HepG2 (cell line): ENCODE results near the gene BDH2. TPM values are rescaled to one million over a fixed set of nuclear protein-coding genes. Genes with fewer than 3 reads are reported as not detected.

Experiments used
- ATAC-seq: fragments of 200-7000 bp; cut with Tn5 transposase; 3 replicates; pipeline ENCODE4 v1.9.1; 2020; ENCODE audit warnings: mild to moderate bottlenecking, moderate library complexity
- BruUV-seq: library from RNA; stranded (reverse); fragments of 400-500 nt; replicated peaks from 2 replicates; lab custom pipeline; 2021; lab: Mats Ljungman, UMichigan
- CTCF ChIA-PET: fragments of 300-600 bp; formaldehyde crosslinking; extraction: SDS; loops from one replicate; lab custom pipeline; 2021; ENCODE audit warnings: low total read pairs, inconsistent platforms, low intra/inter-chr PET ratio; lab: Yijun Ruan, JAX
- POLR2A ChIA-PET: fragments of 350-600 bp; sonication (Branson Sonifier 250); formaldehyde crosslinking; loops from one replicate; lab custom pipeline; 2020; ENCODE audit warnings: antibody characterized with exemption, inconsistent platforms; lab: Yijun Ruan, JAX
- DNase-seq: peaks from one replicate; pipeline ENCODE4 v3.0.0-alpha.2; 2015; ENCODE audit warnings: low spot score
- FAIRE-seq: peaks from 3 replicates; lab custom pipeline; 2011; peaks lifted over from hg19 to GRCh38; lab: Jason Lieb, UNC
- H2AFZ ChIP-seq: one replicate; pipeline ENCODE4 v1.6.1; 2011; ENCODE audit warnings: low read length, inconsistent platforms
- H3K27ac ChIP-seq: fragments of 300-600 bp; 3 replicates; pipeline ENCODE4 v1.8.0; 2011; ENCODE audit warnings: mixed run types, mild to moderate bottlenecking, mixed read lengths, low read length, inconsistent platforms; ENCODE audit not compliant: insufficient read depth; ENCODE audit errors: extremely low read length
- H3K27me3 ChIP-seq, 2 experiments: fragments of 200-600 bp in 1 of 2; 2 replicates in 1 of 2; 3 replicates in 1 of 2; pipeline versions ENCODE4 v1.6.0 to v1.8.0; 2011; ENCODE audit warnings: low read length in 2 of 2, mild to moderate bottlenecking in 2 of 2, moderate library complexity in 2 of 2, inconsistent platforms in 1 of 2; ENCODE audit not compliant: insufficient read depth in 2 of 2, control insufficient read depth in 1 of 2
- H3K36me3 ChIP-seq, 2 experiments: fragments of 200-600 bp in 1 of 2; replicated peaks in 1 of 2; 2 replicates in 1 of 2; 3 replicates in 1 of 2; pipeline versions ENCODE4 v1.5.1 to v1.8.0; 2011; ENCODE audit warnings: low read length in 2 of 2, inconsistent platforms in 1 of 2; ENCODE audit not compliant: insufficient read depth in 2 of 2, control insufficient read depth in 1 of 2
- H3K4me1 ChIP-seq: 2 replicates; pipeline ENCODE4 v1.5.1; 2012; ENCODE audit warnings: low read length, inconsistent platforms; ENCODE audit not compliant: insufficient read depth
- H3K4me2 ChIP-seq: 2 replicates; pipeline ENCODE4 v1.6.0; 2011; ENCODE audit warnings: low read depth, low read length, inconsistent platforms
- H3K4me3 ChIP-seq, 3 experiments: fragments of 200-600 bp in 1 of 3; sonication (generic), shearing (Covaris generic) in 1 of 3; replicated peaks in 1 of 3; 2 replicates each; pipeline ENCODE4 v1.5.1; 2011 to 2016; ENCODE audit warnings: low read length in 3 of 3, inconsistent platforms in 2 of 3, low read depth in 2 of 3, mild to moderate bottlenecking in 2 of 3, control low read depth in 1 of 3, mixed read lengths in 1 of 3; ENCODE audit not compliant: insufficient read depth in 1 of 3
- H3K79me2 ChIP-seq: one replicate; pipeline ENCODE4 v1.6.1; 2011; ENCODE audit warnings: low read length, inconsistent platforms; ENCODE audit not compliant: insufficient read depth
- H3K9ac ChIP-seq: 2 replicates; pipeline ENCODE4 v1.6.0; 2011; ENCODE audit warnings: mild to moderate bottlenecking, low read depth, low read length, inconsistent platforms; ENCODE audit not compliant: insufficient read depth
- H3K9me3 ChIP-seq: 2 replicates; pipeline ENCODE4 v1.5.1; 2012; ENCODE audit warnings: mild to moderate bottlenecking, low read length
- H4K20me1 ChIP-seq: 2 replicates; pipeline ENCODE4 v1.6.0; 2011; ENCODE audit warnings: inconsistent platforms, mild to moderate bottlenecking, low read length, moderate library complexity; ENCODE audit not compliant: insufficient read depth
- ADNP ChIP-seq: sonication (generic); formaldehyde crosslinking; IDR thresholded peaks from 2 replicates; pipeline ENCODE4 v1.4.0; 2020; ENCODE audit warnings: missing genetic modification reagents
- ATF1 ChIP-seq: IDR thresholded peaks from 2 replicates; pipeline ENCODE4 v1.6.1; 2016; ENCODE audit warnings: mild to moderate bottlenecking, control low read depth
- CREM ChIP-seq, 2 experiments: sonication (generic) in 1 of 2; formaldehyde crosslinking in 1 of 2; IDR thresholded peaks; 2 replicates each; pipeline versions ENCODE4 v1.4.0 to v1.6.1; 2016 to 2020; ENCODE audit warnings: antibody characterized with exemption in 1 of 2, mild to moderate bottlenecking in 1 of 2, missing genetic modification reagents in 1 of 2
- MXI1 ChIP-seq: IDR thresholded peaks from 3 replicates; pipeline ENCODE4 v1.6.1; 2012; ENCODE audit warnings: low read depth, low read length, inconsistent platforms, borderline replicate concordance
- PRMT3 ChIP-seq: sonication (generic); formaldehyde crosslinking; IDR thresholded peaks from 2 replicates; pipeline ENCODE4 v1.8.1; 2022; ENCODE audit warnings: low read depth, mild to moderate bottlenecking, moderate library complexity, missing genetic modification reagents, borderline replicate concordance
- PRPF4 ChIP-seq: fragments of 200-400 bp; formaldehyde crosslinking; IDR thresholded peaks from 2 replicates; pipeline ENCODE4 v1.6.1; 2016; ENCODE audit warnings: low read length, low read depth; ENCODE audit not compliant: poor library complexity, severe bottlenecking
- SP1 ChIP-seq, 2 experiments: fragments of 450-650 bp in 1 of 2; sonication (generic) in 1 of 2; formaldehyde crosslinking in 1 of 2; IDR thresholded peaks; 2 replicates each; pipeline versions ENCODE4 v1.4.0 to v1.6.1; 2016 to 2020; ENCODE audit warnings: missing genetic modification reagents in 1 of 2
- TFAP4 ChIP-seq: sonication (generic); IDR thresholded peaks from 2 replicates; pipeline ENCODE4 v1.6.1; 2016; ENCODE audit warnings: low read depth, borderline replicate concordance
- TGIF2 ChIP-seq: IDR thresholded peaks from 2 replicates; pipeline ENCODE4 v1.6.1; 2016; ENCODE audit warnings: control low read depth, missing compliant biosample characterization
- ZEB1 ChIP-seq: IDR thresholded peaks from 2 replicates; pipeline ENCODE4 v1.6.1; 2012; ENCODE audit warnings: mild to moderate bottlenecking, low read depth, inconsistent platforms; ENCODE audit not compliant: insufficient replicate concordance
- ZNF121 ChIP-seq: sonication (generic); formaldehyde crosslinking; IDR thresholded peaks from 2 replicates; pipeline ENCODE4 v1.5.0; 2020; ENCODE audit warnings: mild to moderate bottlenecking, missing genetic modification reagents
- ZNF124 ChIP-seq: sonication (generic); formaldehyde crosslinking; IDR thresholded peaks from 2 replicates; pipeline ENCODE4 v1.4.0; 2020; ENCODE audit warnings: missing genetic modification reagents
- ZNF136 ChIP-seq: sonication (generic); formaldehyde crosslinking; IDR thresholded peaks from 2 replicates; pipeline ENCODE4 v1.8.1; 2022; ENCODE audit warnings: low read depth, mild to moderate bottlenecking, moderate library complexity, missing genetic modification reagents
- ZNF354B ChIP-seq: sonication (generic); formaldehyde crosslinking; IDR thresholded peaks from 2 replicates; pipeline ENCODE4 v1.8.0; 2022; ENCODE audit warnings: mild to moderate bottlenecking, missing genetic modification reagents
- WGBS: methylation state at CpG from one replicate; pipeline ENCODE4 v1.1.6; 2017; ENCODE audit warnings: low lambda C conversion rate; 5-methylcytosine and 5-hydroxymethylcytosine counted together
- in situ Hi-C: cut with HindIII; loops from 2 replicates; pipeline ENCODE4 v1.10.0; 2017; ENCODE audit warnings: low pct_unique_long_range_greater_than_20kb; ENCODE audit not compliant: extremely low pct_ligation_motif_present
- intact Hi-C: fragments of 100-400 bp; cut with micrococcal nuclease; formaldehyde crosslinking; loops from one replicate; pipeline ENCODE4 v1.10.0; 2022; ENCODE audit not compliant: unreplicated experiment
- polyA plus RNA-seq, 8 experiments: library from polyadenylated mRNA; depleted of rRNA in 3 of 8; stranded (reverse) in 7 of 8; unstranded in 1 of 8; fragments of >200 nt; fragmentation: Illumina TruSeq in 4 of 8; extraction: Trizol in 4 of 8; gene quantifications; 2 replicates each; pipeline versions ENCODE4 v1.2.1 to v1.2.3, GENCODE V29; 2011 to 2016; ENCODE audit warnings: low read depth in 4 of 8, missing spikeins in 1 of 8, mixed read lengths in 1 of 8; ENCODE audit not compliant: insufficient read depth in 1 of 8
- total RNA-seq, 5 experiments: library from RNA; depleted of rRNA; stranded (reverse); fragments of >200 nt; fragmentation: Illumina TruSeq; extraction: Trizol; gene quantifications; 2 replicates each; pipeline ENCODE4 v1.2.3, GENCODE V29; 2016; ENCODE audit warnings: low read depth in 1 of 5
- TF ChIP-seq, protein P1 (sequence below): sonication (generic); formaldehyde crosslinking; IDR thresholded peaks from 2 replicates; pipeline ENCODE4 v1.4.0; 2020; ENCODE audit warnings: missing genetic modification reagents, borderline replicate concordance
- TF ChIP-seq, protein P2 (sequence below): sonication (generic); formaldehyde crosslinking; IDR thresholded peaks from 2 replicates; pipeline ENCODE4 v1.5.0; 2020; ENCODE audit warnings: missing genetic modification reagents

Gene BDH2
- total and polyA plus RNA-seq, 2 of the 13 experiments (the other 11 are each of a cell fraction or from before 2014, with no cell fraction given): 34.8 to 46.2 TPM

- TF ChIP-seq, protein P1, sequence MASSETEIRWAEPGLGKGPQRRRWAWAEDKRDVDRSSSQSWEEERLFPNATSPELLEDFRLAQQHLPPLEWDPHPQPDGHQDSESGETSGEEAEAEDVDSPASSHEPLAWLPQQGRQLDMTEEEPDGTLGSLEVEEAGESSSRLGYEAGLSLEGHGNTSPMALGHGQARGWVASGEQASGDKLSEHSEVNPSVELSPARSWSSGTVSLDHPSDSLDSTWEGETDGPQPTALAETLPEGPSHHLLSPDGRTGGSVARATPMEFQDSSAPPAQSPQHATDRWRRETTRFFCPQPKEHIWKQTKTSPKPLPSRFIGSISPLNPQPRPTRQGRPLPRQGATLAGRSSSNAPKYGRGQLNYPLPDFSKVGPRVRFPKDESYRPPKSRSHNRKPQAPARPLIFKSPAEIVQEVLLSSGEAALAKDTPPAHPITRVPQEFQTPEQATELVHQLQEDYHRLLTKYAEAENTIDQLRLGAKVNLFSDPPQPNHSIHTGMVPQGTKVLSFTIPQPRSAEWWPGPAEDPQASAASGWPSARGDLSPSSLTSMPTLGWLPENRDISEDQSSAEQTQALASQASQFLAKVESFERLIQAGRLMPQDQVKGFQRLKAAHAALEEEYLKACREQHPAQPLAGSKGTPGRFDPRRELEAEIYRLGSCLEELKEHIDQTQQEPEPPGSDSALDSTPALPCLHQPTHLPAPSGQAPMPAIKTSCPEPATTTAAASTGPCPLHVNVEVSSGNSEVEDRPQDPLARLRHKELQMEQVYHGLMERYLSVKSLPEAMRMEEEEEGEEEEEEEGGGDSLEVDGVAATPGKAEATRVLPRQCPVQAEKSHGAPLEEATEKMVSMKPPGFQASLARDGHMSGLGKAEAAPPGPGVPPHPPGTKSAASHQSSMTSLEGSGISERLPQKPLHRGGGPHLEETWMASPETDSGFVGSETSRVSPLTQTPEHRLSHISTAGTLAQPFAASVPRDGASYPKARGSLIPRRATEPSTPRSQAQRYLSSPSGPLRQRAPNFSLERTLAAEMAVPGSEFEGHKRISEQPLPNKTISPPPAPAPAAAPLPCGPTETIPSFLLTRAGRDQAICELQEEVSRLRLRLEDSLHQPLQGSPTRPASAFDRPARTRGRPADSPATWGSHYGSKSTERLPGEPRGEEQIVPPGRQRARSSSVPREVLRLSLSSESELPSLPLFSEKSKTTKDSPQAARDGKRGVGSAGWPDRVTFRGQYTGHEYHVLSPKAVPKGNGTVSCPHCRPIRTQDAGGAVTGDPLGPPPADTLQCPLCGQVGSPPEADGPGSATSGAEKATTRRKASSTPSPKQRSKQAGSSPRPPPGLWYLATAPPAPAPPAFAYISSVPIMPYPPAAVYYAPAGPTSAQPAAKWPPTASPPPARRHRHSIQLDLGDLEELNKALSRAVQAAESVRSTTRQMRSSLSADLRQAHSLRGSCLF (CRISPR knock-in tag): no peak
- TF ChIP-seq CREM (IDR thresholded peaks at IDR 0.05) (no peak), CREM (CRISPR knock-in tag; IDR thresholded peaks at IDR 0.05) (no peak), ADNP (CRISPR knock-in tag) (no peak), PRPF4 (no peak)
Observed at GRCh38 chr4:103092245-103092644, 7.4 kb downstream of the BDH2 start (continued).

DNA sequence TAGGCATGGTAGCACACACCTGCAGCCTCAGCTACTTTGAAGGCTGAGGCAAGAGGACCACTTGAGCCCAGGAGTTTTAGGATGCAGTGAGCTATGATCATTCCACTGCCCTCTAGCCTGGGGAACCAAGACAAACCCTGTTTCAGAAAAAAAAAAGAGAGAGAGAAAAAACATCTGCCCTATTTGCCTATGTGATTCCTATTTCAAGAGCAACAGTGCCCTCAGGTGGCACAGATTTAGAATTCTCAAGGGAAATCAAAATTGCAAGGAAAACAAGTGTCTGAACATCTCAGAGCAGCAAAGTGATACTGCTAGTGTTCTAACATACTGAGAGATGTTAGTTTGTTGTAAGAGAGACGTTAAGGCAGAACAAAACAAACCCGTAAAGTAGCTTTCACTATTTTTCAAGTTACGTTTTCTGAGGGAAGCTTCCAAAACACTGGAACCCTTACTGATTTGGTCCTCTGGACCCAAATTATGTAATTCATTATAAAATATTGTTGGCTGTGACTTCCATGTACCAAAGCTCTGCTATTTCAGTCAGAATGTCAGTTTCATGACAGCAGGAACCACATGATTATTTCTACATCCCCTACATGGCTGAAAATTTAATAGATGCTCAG, 7.9 kb downstream of the BDH2 start:
- peaks cover 15% of the 10 kb centered on the region for H3K4me1 ChIP-seq
- WGBS: 33% methylated on average over 3 of the region's 3 CpGs
- no peaks in the 10 kb centered on the region for H3K79me2 ChIP-seq
- no peaks in the 10 kb centered on the region for H3K27me3 ChIP-seq
- ATAC-seq (peak; percentile 68), DNase-seq (peak; percentile 72), FAIRE-seq (peak; percentile 66)
- no peak overlapping the region for H3K27ac ChIP-seq
- H2AFZ ChIP-seq: no peak overlapping the region
- ChIA-PET POLR2A (no interaction called here), CTCF (interaction anchor here (0.8 to 1.5 kb wide), 4 partner anchors 10 to 471 kb away, joined by 3 to 35 read pairs (median 4); no protein-coding TSS in a partner anchor)
- intact Hi-C loops (loop anchor here (1.0 kb wide), 2 partner anchors 45 to 471 kb away; no protein-coding TSS in a partner anchor), in situ Hi-C loops (loop anchor here (10.0 kb wide), 1 partner anchor 657 kb away; no protein-coding TSS in a partner anchor)
- no TSS peak for BruUV-seq
- H4K20me1 ChIP-seq: no peaks in the 10 kb centered on the region
- H3K9ac ChIP-seq: no peak overlapping the region
- no peak overlapping the region for H3K4me2 ChIP-seq
- peaks cover 3 to 21% of the 10 kb centered on the region in 2 experiments; a peak in 2 of 5 replicates for H3K36me3 ChIP-seq
- no peaks in the 10 kb centered on the region for H3K9me3 ChIP-seq
- no peak overlapping the region for H3K4me3 ChIP-seq
- TF ChIP-seq, protein P2, sequence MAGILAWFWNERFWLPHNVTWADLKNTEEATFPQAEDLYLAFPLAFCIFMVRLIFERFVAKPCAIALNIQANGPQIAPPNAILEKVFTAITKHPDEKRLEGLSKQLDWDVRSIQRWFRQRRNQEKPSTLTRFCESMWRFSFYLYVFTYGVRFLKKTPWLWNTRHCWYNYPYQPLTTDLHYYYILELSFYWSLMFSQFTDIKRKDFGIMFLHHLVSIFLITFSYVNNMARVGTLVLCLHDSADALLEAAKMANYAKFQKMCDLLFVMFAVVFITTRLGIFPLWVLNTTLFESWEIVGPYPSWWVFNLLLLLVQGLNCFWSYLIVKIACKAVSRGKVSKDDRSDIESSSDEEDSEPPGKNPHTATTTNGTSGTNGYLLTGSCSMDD (CRISPR knock-in tag): no peak
- TF ChIP-seq ZNF354B (CRISPR knock-in tag) (no peak), TGIF2 (no peak), ZNF136 (no peak), ZNF124 (CRISPR knock-in tag) (no peak), ZNF121 (CRISPR knock-in tag) (no peak), ZEB1 (no peak), PRMT3 (CRISPR knock-in tag) (no peak), ATF1 (CRISPR knock-in tag) (no peak), TFAP4 (no peak), SP1 (IDR thresholded peaks at IDR 0.05) (no peak), SP1 (CRISPR knock-in tag; IDR thresholded peaks at IDR 0.05) (no peak), MXI1 (no peak)
